ENCODE data around the gene EXOC6B. TPM values are rescaled to one million over a fixed set of nuclear protein-coding genes. Genes with fewer than 3 reads are reported as not detected.

The EXOC6B gene
- total and polyA plus RNA-seq, 5 donors, result 17.5 to 127 (median 117) TPM

- no peak overlapping the region for H3K27ac ChIP-seq (ENCODE audit: low read length)
- intact Hi-C loops (cut with DNase I), result no loop called here
- H3K4me1 ChIP-seq (ENCODE audit: control insufficient read depth, insufficient read depth, low read length), result no peaks in the 10 kb centered on the region
- DNase-seq (no peak), ATAC-seq (no peak)
- no peak overlapping the region for H3K4me3 ChIP-seq (ENCODE audit: low read length)
- no peaks in the 10 kb centered on the region for H3K27me3 ChIP-seq (ENCODE audit: control insufficient read depth, insufficient read depth)
- WGBS, result 82% methylated on average over 3 of the region's 3 CpGs
- no peaks in the 10 kb centered on the region for H3K9me3 ChIP-seq (ENCODE audit: control insufficient read depth, low read length)
Measured at GRCh38 chr2:72636210-72636609, 189.6 kb downstream of the EXOC6B start.

GRCh38 chr2:72630767-72631166 is 195.1 kb downstream of the EXOC6B start:
- no peak for ATAC-seq
- H3K27me3 ChIP-seq (ENCODE audit: control insufficient read depth, insufficient read depth), result no peaks in the 10 kb centered on the region
- intact Hi-C loops (cut with DNase I), result no loop called here
- no peak for DNase-seq
- 67% methylated on average over 2 of the region's 2 CpGs for WGBS
- H3K27ac ChIP-seq (ENCODE audit: low read length), result no peak overlapping the region
- no peaks in the 10 kb centered on the region for H3K9me3 ChIP-seq (ENCODE audit: control insufficient read depth, low read length)
- H3K4me1 ChIP-seq (ENCODE audit: control insufficient read depth, insufficient read depth, low read length), result peaks cover 1% of the 10 kb centered on the region
- H3K4me3 ChIP-seq (ENCODE audit: low read length), result no peak overlapping the region

- ATAC-seq (peak; percentile 70 to 80), DNase-seq (no peak)
Measured at GRCh38 chr2:72629062-72629461, 196.8 kb downstream of the EXOC6B start.

GRCh38 chr2:72627083-72627482 is 198.8 kb downstream of the EXOC6B start:
- no peak overlapping the region for H3K4me3 ChIP-seq (ENCODE audit: low read length)
- ATAC-seq (no peak), DNase-seq (no peak)
- intact Hi-C loops (cut with DNase I), result no loop called here
- H3K4me1 ChIP-seq (ENCODE audit: control insufficient read depth, insufficient read depth, low read length), result peaks cover 1% of the 10 kb centered on the region
- no peaks in the 10 kb centered on the region for H3K9me3 ChIP-seq (ENCODE audit: control insufficient read depth, low read length)
- H3K27me3 ChIP-seq (ENCODE audit: control insufficient read depth, insufficient read depth), result no peaks in the 10 kb centered on the region
- H3K27ac ChIP-seq (ENCODE audit: low read length), result no peak overlapping the region
- 96% methylated on average over 1 of the region's 1 CpG for WGBS

More at GRCh38 chr2:72629062-72629461, 196.8 kb downstream of the EXOC6B start:
- no peaks in the 10 kb centered on the region for H3K27me3 ChIP-seq (ENCODE audit: control insufficient read depth, insufficient read depth)
- no peak overlapping the region for H3K27ac ChIP-seq (ENCODE audit: low read length)
- H3K9me3 ChIP-seq (ENCODE audit: control insufficient read depth, low read length), result no peaks in the 10 kb centered on the region
- H3K4me1 ChIP-seq (ENCODE audit: control insufficient read depth, insufficient read depth, low read length), result peaks cover 1% of the 10 kb centered on the region
- 64% methylated on average over 1 of the region's 1 CpG for WGBS
- H3K4me3 ChIP-seq (ENCODE audit: low read length), result no peak overlapping the region
- intact Hi-C loops (cut with DNase I), result no loop called here

- no peak overlapping the region for H3K4me3 ChIP-seq (ENCODE audit: low read length)
- intact Hi-C loops (cut with DNase I), result no loop called here
- 17% methylated on average over 1 of the region's 1 CpG for WGBS
- no peaks in the 10 kb centered on the region for H3K9me3 ChIP-seq (ENCODE audit: control insufficient read depth, low read length)
- DNase-seq, result no peak
- no peak for ATAC-seq
- H3K27me3 ChIP-seq (ENCODE audit: control insufficient read depth, insufficient read depth), result no peaks in the 10 kb centered on the region
- H3K4me1 ChIP-seq (ENCODE audit: control insufficient read depth, insufficient read depth, low read length), result peaks cover 1% of the 10 kb centered on the region
- H3K27ac ChIP-seq (ENCODE audit: low read length), result no peak overlapping the region
Measured at GRCh38 chr2:72625366-72625765, 200.5 kb downstream of the EXOC6B start.

GRCh38 chr2:72623481-72623880 is 202.4 kb downstream of the EXOC6B start:
- intact Hi-C loops (cut with DNase I), result no loop called here
- H3K27me3 ChIP-seq (ENCODE audit: control insufficient read depth, insufficient read depth), result no peaks in the 10 kb centered on the region
- no peak overlapping the region for H3K4me3 ChIP-seq (ENCODE audit: low read length)
- H3K27ac ChIP-seq (ENCODE audit: low read length), result no peak overlapping the region
- DNase-seq (no peak), ATAC-seq (no peak)
- H3K4me1 ChIP-seq (ENCODE audit: control insufficient read depth, insufficient read depth, low read length), result peaks cover 5% of the 10 kb centered on the region
- no peaks in the 10 kb centered on the region for H3K9me3 ChIP-seq (ENCODE audit: control insufficient read depth, low read length)

- WGBS, result 81% methylated on average over 3 of the region's 3 CpGs
- peak in 1 of 2 donors; percentile 41 for ATAC-seq
- peaks cover 5% of the 10 kb centered on the region for H3K4me1 ChIP-seq (ENCODE audit: control insufficient read depth, insufficient read depth, low read length)
- no peak overlapping the region for H3K27ac ChIP-seq (ENCODE audit: low read length)
- no peak for DNase-seq
- no peaks in the 10 kb centered on the region for H3K27me3 ChIP-seq (ENCODE audit: control insufficient read depth, insufficient read depth)
- intact Hi-C loops (cut with DNase I), result no loop called here
- H3K4me3 ChIP-seq (ENCODE audit: low read length), result no peak overlapping the region
- H3K9me3 ChIP-seq (ENCODE audit: control insufficient read depth, low read length), result no peaks in the 10 kb centered on the region
Measured at GRCh38 chr2:72619626-72620025, 206.2 kb downstream of the EXOC6B start.

GRCh38 chr2:72613931-72614330 is 211.9 kb downstream of the EXOC6B start:
- intact Hi-C loops (cut with DNase I), result no loop called here

GRCh38 chr2:72612614-72613160 is 213.1 kb downstream of the EXOC6B start:
- 84% methylated on average over 4 of the region's 4 CpGs for WGBS
- no peaks in the 10 kb centered on the region for H3K9me3 ChIP-seq (ENCODE audit: control insufficient read depth, low read length)
- intact Hi-C loops (cut with DNase I), result no loop called here
- ATAC-seq, result no peak
- H3K4me3 ChIP-seq (ENCODE audit: low read length), result no peak overlapping the region
- no peak for DNase-seq
- H3K4me1 ChIP-seq (ENCODE audit: control insufficient read depth, insufficient read depth, low read length), result peaks cover 2% of the 10 kb centered on the region
- H3K27ac ChIP-seq (ENCODE audit: low read length), result no peak overlapping the region
- no peaks in the 10 kb centered on the region for H3K27me3 ChIP-seq (ENCODE audit: control insufficient read depth, insufficient read depth)

More at GRCh38 chr2:72613931-72614330, 211.9 kb downstream of the EXOC6B start:
- DNase-seq, result no peak
- Histone ChIP-seq H3K9me3 (ENCODE audit: control insufficient read depth, low read length) (no peaks in the 10 kb centered on the region), H3K27me3 (ENCODE audit: control insufficient read depth, insufficient read depth) (no peaks in the 10 kb centered on the region), H3K4me3 (ENCODE audit: low read length) (no peak overlapping the region), H3K27ac (ENCODE audit: low read length) (no peak overlapping the region), H3K4me1 (ENCODE audit: control insufficient read depth, insufficient read depth, low read length) (peaks cover 2% of the 10 kb centered on the region)
- ATAC-seq, result no peak
- 66% methylated on average over 3 of the region's 3 CpGs for WGBS

- intact Hi-C loops (cut with DNase I), result loop anchor here in 1 of 4 donors (10.0 kb wide), 1 partner anchor 138 kb away; no protein-coding TSS in a partner anchor
- Histone ChIP-seq H3K4me3 (ENCODE audit: low read length) (no peak overlapping the region), H3K9me3 (ENCODE audit: control insufficient read depth, low read length) (no peaks in the 10 kb centered on the region), H3K27ac (ENCODE audit: low read length) (no peak overlapping the region), H3K4me1 (ENCODE audit: control insufficient read depth, insufficient read depth, low read length) (no peaks in the 10 kb centered on the region), H3K27me3 (ENCODE audit: control insufficient read depth, insufficient read depth) (no peaks in the 10 kb centered on the region)
- 94% methylated on average over 2 of the region's 2 CpGs for WGBS
- no peak for DNase-seq
- no peak for ATAC-seq
Measured at GRCh38 chr2:72607189-72607588, 218.6 kb downstream of the EXOC6B start.

GRCh38 chr2:72605836-72606442 is 219.9 kb downstream of the EXOC6B start:
- H3K27ac ChIP-seq (ENCODE audit: low read length), result no peak overlapping the region
- intact Hi-C loops (cut with DNase I), result loop anchor here in 1 of 4 donors (10.0 kb wide), 1 partner anchor 139 kb away; no protein-coding TSS in a partner anchor
- ATAC-seq (no peak), DNase-seq (no peak)
- WGBS, result 78% methylated on average over 3 of the region's 3 CpGs
- no peak overlapping the region for H3K4me3 ChIP-seq (ENCODE audit: low read length)
- no peaks in the 10 kb centered on the region for H3K4me1 ChIP-seq (ENCODE audit: control insufficient read depth, insufficient read depth, low read length)
- H3K27me3 ChIP-seq (ENCODE audit: control insufficient read depth, insufficient read depth), result no peaks in the 10 kb centered on the region
- H3K9me3 ChIP-seq (ENCODE audit: control insufficient read depth, low read length), result no peaks in the 10 kb centered on the region
